ENCODE data around the gene LBX2.

LBX2 gene

DNA sequence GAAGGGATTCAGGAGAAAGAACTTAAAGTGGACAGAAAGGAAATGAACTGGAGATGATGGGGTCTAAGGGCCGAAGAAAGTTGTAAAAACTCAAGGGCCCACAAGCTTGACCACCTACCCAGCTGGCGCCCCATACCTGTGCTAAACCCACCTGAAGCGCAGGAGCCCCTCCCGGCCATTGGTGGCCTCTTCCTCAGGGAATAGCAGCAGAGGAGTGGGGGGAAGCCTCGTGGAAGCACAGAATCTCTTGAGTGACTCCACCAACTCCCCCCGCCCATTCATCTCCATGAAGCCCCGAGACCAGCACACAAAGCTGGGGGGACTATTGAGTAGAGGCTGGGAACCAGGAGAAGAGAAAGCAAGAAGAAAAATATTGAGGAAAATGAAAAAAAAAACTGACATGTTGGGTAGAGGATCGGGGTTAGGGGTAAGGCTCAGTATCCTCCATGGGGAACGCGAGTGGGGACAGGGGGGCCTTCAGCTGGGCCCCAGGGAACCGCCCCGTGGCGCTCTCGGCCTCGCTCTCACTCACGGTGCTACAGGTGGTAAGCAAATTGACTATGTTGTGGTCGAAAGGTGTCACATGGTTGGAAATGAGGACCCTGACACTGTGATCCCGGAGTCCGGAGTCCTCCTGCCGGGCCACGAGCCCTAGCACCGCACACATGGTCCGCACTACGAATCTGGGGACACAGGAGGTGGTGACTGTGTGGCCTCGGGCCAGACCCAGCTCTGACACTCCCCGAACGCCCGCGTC, 29.4 kb upstream of the LBX2 start:
- intact Hi-C loops (cut with DNase I), result loop anchor here (1.0 to 2.0 kb wide), 2 partner anchors 22 to 46 kb away; partner anchors contain the start of genes CCDC142 and PCGF1
- peak in 1 of 42 donors; percentile 37 for DNase-seq

DNA sequence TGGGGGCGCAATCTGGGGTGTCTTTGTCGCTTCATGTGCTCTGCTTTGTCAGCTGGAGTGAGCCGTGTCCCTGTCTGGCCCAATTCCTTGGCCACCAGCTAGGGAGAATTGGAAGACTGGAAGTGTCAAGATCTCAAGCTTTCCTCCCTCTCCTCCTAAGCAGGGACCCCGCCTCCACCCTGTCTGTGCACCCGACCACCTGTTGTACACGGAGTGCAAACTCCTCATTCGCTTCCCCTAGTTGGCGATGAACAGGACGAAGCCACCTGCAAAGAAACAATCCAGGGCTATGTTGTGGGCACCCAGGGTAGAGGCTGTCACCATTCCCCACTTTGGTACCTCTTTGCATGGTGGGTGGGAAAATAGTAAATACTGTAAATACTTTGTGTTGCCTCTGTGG, 28.3 kb upstream of the LBX2 start:
- intact Hi-C loops (cut with DNase I), result loop anchor here (2.0 kb wide), 1 partner anchor 21 kb away; the partner anchor contains the start of gene PCGF1
- no peak for DNase-seq

DNA sequence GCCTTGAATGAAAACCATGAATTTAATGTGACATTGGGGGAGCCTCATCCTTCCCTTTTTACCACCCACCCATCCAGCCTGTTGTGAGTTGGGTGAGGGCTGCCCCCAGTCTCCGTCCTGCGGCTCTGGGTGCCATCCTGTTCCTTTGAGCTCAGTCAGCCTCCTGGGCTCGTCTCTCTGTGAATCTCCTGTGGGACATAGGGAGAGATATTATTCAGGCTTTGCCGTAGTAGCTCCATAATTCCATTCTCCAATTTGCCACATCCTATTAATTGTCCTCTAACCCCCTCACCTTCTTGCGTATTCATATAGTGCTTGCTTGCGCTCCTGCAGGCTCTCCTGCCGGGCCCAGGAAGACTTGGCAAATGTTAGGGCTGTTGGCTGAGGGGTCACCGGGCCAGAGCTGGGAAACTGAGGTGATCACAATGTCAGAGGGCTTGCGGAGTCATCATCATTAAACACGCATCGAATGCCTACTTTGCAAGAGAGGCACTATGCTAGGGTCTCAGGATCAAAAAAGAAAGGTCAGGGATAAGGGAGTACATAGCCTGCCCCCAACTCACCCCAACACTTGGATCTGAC, 27.3 kb upstream of the LBX2 start:
- peak in 1 of 42 donors; percentile 13 for DNase-seq
- intact Hi-C loops (cut with DNase I), result no loop called here

DNA sequence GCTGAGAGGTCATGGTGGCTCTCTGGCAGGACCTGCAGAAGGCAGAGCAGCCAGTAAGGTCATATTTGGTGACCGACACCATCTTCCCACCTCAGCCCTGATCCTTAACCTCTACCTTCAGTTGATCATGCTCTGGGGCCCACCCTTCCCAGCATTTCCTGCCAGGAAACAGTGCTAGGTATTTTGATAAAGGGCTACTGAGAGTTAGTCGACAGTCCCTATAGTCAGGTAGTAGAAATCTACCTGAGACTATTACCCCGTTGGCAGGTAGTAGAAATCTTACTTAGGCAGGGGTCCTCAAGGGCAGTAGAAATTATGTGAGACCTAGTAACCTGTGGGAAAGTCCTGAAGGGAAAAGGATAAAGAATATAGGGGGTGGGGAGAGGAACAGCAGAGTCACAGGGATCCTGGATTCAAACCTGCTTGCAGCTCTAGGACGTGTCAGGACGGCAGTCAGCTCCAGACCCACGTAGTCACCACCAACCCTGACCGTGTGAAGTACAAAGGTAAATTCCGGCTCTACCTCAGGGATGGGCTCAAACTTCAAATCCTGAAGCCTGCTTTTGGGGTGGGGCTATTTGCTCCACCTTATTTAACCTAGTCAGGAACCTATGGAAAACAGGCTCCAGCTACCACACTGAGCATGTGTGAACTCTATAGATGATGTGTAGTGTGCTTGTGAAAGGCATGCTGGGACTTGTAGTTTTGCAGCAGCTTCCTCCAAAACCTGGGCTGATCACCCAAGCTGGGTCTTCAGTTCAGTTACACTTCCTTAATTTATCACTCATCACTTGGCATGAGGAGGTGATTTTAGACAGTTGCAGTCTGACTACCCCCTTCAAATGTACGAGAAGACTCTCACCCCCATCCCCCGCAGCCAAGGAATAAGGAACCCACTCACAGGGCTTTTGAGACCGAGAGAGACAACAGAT, 26.6 kb upstream of the LBX2 start, which contains the start of gene DQX1:
DQX1 (minus strand) TSS at position 515 of the 932 bp plus-strand sequence; CDS start at position 13, 502 bp downstream.
- DNase-seq, result peak in 20 of 42 donors; percentile 7 to 67 (median 36)
- intact Hi-C loops (cut with DNase I), result no loop called here

DNA sequence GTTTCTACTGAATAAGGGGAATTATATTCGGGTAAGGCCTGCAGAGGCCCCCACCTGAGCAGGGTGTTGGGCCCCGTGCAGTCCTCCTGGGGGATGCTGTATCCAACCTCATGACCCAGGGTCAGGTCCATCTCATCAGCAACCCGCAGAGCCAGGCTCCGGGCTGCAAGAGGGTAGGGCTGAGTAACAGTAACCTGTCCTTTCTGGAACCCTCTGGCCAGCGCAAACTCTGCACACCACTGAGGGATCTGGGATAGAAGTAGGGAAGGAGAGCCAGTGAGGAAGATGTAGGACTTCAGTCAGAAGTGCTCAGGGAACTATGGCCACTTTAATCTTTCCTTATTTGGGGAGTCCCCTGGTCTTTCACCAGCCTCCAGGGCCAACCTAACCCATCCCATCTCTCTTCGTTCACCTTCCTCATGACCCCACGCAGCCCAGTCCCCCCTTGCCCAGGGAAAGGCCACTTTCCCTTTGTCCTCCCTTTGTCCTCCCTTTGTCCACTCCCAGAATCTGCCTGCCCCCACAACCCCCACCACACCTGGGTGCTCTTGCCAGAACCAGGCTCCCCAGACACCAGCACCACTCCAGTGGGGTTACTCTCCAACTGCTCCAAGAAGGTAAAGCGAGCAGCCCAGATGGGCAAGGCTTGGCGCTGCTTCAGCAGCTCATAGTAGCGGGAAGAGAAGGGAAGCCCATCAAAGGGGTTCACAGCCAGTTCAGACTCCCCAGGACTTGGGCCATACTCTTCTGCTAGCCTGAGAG, 25.7 kb upstream of the LBX2 start:
- intact Hi-C loops (cut with DNase I), result no loop called here

DNA sequence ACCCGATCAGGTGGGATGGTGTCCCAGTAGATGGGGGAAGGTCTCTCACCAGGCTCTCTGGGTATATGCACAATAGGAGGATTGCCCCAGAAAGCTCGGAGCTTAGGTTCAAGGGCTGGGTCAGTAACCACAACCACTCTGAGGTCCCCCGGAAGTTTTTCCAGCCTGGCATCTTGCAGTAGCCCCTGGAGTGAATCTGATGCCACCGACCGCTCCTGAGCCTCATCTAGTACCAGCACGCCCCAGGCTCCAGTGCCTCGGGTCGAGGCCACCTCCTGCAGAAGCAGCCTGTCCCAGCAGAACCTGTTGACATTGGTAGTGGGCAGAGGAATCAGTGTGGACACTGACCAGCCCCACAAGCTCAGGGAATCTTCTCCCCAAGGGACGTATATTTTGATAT, 24.6 kb upstream of the LBX2 start:
- intact Hi-C loops (cut with DNase I), result no loop called here
- DNase-seq, result peak in 1 of 42 donors; percentile 24

More for the DNA sequence above, 25.7 kb upstream of the LBX2 start:
- peak in 1 of 42 donors; percentile 12 for DNase-seq

DNA sequence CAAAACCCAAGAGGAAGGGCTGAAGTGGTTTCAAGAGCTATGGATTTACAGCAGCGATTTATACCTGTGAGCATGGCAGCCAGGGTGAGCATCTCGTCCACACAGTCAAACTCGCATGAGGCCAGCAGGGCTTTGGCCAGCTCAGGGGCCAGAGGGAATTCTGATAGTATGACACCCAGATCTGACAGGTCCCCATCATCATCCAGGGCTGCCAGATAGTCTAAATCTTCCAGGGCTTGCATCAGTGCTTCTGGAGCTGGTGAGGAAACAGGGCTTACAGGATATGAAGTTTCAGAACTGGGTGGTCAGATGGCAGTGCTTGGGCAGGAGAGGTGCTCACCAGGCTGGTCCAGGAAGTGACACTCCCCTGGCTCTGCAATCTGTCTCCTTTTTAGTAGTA, 23.1 kb upstream of the LBX2 start:
- DNase-seq, result no peak
- intact Hi-C loops (cut with DNase I), result no loop called here

DNA sequence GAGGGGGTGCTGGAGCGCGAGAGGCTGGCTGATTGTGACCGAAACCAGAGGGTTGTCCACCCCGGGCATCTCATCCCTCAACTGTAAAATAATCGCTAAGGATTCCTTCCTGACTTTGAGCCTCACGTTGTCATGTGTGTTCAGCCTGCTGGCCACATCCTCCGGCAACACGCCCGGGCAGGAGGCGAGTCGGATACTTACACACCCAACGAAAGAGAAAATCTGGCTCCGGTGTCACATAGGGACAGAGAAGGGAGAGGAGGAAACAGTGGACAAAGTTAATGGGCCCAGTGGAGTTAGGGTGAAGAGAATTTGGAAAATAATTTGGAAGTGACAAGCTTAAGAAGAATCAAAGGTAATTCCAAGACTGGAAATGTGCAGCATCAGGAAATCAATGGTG, 17.2 kb upstream of the LBX2 start:
- intact Hi-C loops (cut with DNase I), result no loop called here
- no peak for DNase-seq

DNA sequence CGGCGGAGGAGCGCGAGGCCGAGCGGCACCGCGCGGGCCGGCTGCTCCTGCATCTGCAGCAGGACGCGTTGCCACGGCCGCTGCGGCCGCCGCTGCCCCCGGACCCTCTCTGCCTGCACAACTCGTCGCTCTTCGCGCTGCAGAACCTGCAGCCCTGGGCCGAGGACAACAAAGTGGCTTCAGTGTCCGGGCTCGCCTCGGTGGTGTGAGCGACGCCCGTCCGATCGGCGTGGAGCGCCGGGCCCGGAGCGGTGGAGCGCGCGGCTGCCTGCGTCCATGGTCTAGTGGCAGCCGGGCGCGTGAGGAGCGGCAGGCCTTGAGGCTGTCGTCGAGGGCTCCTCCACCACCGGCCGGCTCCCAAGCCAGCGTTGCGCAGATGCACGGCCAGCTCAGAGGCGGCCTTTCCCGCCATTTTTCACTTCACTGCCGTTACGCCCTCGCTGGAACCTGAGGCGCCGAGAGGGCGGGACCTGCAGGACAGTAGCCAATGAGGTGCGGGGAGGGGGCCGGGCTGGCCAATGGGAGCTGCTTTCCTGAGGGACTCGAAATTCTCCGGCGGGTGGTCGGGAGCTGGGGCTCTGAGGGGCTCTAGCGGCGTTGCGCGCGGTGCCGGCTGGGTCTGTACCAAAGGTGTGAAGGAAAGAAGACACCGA, 16.7 kb upstream of the LBX2 start:
- peak in 41 of 42 donors; percentile 27 to 78 (median 62) for DNase-seq
- intact Hi-C loops (cut with DNase I), result no loop called here

DNA sequence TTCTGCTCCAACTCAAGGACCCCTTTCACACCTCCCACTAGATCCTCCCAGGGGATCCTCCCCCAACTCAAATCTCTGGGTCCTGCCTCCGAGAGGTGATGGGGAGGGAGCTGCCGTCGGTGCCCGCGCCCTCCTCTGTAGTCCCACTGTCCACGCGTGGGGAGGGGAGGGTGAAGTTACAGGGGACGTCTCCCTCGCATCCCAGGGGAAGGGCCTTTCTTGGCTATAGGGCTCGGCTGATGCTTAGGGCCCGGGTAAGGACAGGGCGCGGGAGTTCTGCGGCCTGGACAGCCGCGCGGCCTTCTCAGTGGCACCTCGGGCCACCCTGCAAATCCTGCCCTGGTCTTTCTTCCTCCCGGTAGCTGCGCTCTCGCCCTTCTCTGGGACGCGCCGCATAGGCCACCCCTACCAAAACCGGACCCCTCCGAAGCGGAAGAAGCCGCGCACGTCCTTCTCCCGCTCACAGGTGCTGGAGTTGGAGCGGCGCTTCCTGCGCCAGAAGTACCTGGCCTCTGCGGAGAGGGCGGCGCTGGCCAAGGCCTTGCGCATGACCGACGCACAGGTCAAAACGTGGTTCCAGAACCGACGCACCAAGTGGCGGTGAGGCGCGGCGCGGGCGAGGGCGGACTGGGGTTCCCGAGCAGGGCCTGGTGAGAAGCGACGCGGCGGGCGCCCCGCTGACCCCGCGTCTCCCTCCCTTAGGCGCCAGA, 16.0 kb upstream of the LBX2 start:
- no peak for DNase-seq
- intact Hi-C loops (cut with DNase I), result no loop called here

DNA sequence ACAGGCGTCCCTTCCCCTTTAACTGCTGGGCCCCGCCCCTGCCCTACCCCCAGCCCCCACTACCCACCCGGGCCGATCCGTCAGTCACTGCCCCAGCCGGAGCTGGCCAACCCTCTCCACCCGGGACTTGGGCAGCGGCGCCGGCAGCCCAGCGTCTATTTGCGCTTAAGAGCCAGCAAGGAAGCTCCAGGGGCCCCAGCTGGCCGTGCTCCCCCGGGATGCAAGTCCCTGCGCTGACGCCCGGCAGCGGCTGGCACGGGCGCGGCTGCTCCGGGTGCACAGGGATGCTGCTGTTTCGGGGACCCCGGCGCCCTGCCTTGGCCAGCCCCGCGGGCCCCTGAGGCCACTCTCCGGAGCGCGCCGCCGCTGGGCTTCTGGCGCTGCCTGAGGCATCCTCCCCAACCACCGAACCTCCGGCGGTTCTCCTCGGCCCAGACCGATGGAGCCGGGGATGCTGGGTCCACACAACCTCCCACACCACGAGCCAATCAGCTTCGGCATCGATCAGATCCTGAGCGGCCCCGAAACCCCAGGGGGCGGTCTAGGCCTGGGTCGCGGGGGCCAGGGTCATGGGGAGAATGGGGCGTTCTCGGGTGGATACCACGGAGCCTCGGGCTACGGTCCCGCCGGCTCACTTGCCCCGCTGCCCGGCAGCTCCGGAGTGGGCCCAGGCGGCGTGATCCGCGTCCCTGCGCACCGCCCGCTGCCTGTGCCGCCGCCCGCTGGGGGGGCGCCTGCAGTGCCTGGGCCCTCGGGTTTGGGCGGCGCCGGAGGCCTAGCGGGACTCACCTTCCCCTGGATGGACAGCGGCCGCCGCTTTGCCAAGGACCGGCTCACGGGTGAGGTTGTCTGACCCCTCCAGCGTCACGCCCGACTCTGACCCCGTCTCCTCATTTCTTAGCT, 15.2 kb upstream of the LBX2 start, which contains the start of gene TLX2:
TLX2 (plus strand) TSS at position 83 of the 903 bp plus-strand sequence; CDS start at position 440, 357 bp downstream.
- no peak for DNase-seq
- intact Hi-C loops (cut with DNase I), result no loop called here

DNA sequence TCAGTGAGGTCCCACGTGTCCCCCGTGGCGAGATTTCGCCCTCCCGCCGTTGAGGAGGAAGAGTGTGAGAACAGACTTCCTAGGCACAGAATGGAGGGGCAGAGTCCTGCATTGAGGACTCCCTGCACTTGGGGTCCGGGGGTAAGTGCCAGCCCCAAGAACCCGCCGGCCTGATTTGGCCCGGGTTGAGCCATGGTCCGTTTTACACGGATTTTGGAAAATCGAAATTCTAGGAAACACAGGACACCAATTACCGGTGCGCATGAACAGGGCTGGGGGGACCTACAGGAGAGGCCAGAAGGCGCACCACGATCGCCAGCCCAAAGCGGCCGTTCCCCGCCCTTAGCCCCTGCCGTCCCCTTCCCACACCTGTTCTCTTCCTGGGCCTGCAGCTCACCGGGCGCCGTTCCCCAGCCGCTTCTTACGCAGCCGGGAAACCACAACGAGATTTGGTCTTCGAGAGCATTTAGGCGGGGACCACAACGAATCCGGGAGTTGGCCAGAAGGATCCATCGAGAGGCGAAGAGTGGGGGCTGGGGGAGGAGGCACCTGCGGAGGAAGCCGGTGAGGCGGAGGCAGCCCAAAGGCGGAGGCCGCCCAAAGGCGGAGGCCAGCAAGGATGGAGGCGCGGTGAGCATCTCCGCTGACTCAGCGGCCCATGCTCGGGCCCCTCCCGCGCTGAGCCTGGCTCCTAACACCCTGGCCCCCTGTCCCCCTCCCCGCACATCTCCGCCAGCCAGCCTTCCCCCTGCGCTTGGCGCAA, 14.4 kb upstream of the LBX2 start:
- intact Hi-C loops (cut with DNase I), result no loop called here
- DNase-seq, result no peak

DNA sequence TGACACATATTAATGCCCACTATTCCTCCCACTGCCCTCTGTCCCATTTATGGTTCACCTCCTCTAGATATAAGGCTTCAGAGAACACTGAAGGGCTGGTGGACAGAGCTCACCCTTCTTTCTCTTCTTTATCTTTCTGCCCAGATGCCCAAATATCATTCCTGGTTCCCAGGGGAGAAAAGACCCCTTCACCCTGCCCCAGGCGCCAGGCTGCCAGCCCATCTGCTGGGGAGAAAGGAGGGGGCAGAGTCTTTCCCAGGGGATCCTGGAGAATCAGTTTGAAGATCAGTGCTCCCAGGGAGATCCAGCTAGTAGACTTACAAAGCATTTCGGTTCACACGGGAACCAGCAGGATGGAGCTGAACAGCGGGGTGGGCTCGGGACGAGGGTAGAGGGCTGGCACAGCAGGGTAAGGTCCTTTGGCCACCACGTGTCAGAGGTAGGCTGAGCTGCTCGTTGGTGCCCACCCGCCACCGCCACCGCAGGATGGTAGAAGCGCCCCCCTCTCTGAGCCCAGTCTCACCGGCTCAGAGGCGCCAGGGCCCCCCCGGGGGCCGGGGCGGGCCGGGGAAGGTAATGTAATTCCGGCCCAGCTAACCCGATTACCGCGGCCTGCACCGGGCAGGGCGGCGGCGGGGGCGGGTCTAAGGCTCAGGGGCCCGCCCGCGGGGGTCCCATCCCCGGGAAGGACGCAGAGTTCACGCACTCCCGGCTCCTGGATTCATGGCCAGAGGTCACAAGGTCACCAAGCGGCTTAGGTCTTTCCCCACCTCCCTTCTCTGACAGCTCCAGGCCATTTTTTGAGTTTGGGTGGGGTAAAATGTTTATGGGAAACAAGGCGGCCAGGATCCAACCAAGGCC, 13.6 kb upstream of the LBX2 start:
- intact Hi-C loops (cut with DNase I), result no loop called here
- DNase-seq, result no peak

DNA sequence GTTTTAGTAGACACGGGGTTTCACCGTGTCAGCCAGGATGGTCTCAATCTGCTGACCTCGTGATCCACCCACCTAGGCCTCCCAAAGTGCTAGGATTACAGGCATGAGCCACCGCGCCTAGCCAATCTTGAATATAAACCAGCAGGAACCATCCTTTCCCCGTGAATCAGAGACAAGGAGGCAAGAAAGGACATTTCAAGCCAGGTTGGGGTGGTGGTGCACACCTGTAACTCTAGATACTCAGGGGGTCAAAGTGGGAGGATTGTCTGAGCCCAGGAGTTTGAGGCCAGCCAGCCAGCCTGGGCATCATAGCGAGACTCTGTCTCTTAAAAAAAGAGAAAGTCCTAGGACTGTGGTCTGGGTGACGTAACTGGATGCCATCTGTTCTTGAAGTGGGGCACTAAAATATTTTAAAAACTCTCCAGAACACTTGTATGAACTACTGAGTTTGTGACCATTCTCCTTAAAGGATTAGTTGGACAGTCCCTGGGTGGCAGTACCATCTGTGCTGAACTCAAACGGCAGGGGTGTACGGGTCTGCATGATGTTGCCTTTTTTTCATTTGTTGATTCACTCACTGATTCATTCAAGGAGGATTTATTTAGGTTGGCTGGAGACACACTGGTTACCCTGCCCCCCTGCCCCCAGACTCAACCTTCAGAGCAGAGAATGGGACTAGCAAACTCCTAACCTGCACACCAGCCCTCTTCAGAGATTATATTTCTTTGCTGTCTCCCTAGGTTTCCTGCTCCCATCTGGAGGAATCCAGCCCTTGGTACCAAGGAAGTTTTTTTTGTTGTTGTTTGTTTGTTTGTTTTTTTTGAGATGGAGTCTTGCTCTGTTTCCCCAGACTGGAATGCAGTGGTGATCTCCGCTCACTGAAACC, 11.9 kb upstream of the LBX2 start:
- intact Hi-C loops (cut with DNase I), result no loop called here
- DNase-seq, result no peak
